Mucosa of stomach (tissue), 1 donor: ENCODE data around the gene FRMPD1.

Experiments
- H3K27me3 ChIP-seq: one replicate; pipeline ENCODE4 v1.7.0; 2013; ENCODE audit warnings: mild to moderate bottlenecking, low read length; ENCODE audit not compliant: control insufficient read depth, insufficient read depth
- H3K36me3 ChIP-seq: one replicate; pipeline ENCODE4 v1.7.0; 2013; ENCODE audit warnings: low read length; ENCODE audit not compliant: control insufficient read depth, insufficient read depth
- H3K4me1 ChIP-seq: one replicate; pipeline ENCODE4 v1.7.0; 2013; ENCODE audit warnings: mild to moderate bottlenecking, low read length; ENCODE audit not compliant: control insufficient read depth, insufficient read depth
- H3K4me3 ChIP-seq: one replicate; pipeline ENCODE4 v1.7.0; 2013; ENCODE audit warnings: low read length
- H3K9ac ChIP-seq: one replicate; pipeline ENCODE4 v1.7.0; 2013; ENCODE audit warnings: mild to moderate bottlenecking, low read length, moderate library complexity
- H3K9me3 ChIP-seq: one replicate; pipeline ENCODE4 v1.7.0; 2013; ENCODE audit warnings: mild to moderate bottlenecking, low read length, moderate library complexity; ENCODE audit not compliant: control insufficient read depth
- donor health status: Pancreatic carcinoma.

FRMPD1 gene

DNA sequence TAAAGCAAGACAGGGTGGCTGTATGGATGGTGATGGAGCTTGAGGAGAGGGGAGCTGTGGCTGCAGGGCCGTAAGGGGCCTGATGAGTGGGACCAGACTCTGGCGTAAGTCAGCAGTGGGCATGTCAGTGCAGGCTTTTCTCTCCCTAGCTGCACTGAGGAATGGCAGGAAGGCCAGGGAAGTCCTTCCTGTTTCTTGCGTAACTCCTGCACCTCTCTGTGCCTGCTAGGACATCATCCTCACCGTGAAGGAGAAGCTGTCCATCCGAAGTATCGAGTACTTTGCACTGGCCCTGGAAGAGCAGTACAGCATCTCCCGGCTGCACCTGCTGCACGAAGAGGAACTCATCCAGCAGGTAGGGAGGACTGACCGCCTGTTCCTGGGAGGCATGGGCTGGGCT is 78.7 kb downstream of the FRMPD1 start:
- H3K4me3 ChIP-seq, result no peak overlapping the region

GRCh38 chr9:37730256-37730655 is 79.5 kb downstream of the FRMPD1 start:
- no peak overlapping the region for H3K9ac ChIP-seq
- no peak overlapping the region for H3K4me3 ChIP-seq
- no peaks in the 10 kb centered on the region for H3K9me3 ChIP-seq
- no peaks in the 10 kb centered on the region for H3K36me3 ChIP-seq
- no peaks in the 10 kb centered on the region for H3K4me1 ChIP-seq
- no peaks in the 10 kb centered on the region for H3K27me3 ChIP-seq

More for the DNA sequence above, 78.7 kb downstream of the FRMPD1 start:
- H3K27me3 ChIP-seq, result no peaks in the 10 kb centered on the region
- no peaks in the 10 kb centered on the region for H3K4me1 ChIP-seq
- no peaks in the 10 kb centered on the region for H3K9me3 ChIP-seq
- H3K36me3 ChIP-seq, result no peaks in the 10 kb centered on the region
- H3K9ac ChIP-seq, result no peak overlapping the region

GRCh38 chr9:37730839-37731238 is 80.1 kb downstream of the FRMPD1 start:
- H3K9me3 ChIP-seq, result no peaks in the 10 kb centered on the region
- H3K9ac ChIP-seq, result no peak overlapping the region
- no peaks in the 10 kb centered on the region for H3K4me1 ChIP-seq
- no peak overlapping the region for H3K4me3 ChIP-seq
- no peaks in the 10 kb centered on the region for H3K36me3 ChIP-seq
- H3K27me3 ChIP-seq, result no peaks in the 10 kb centered on the region

GRCh38 chr9:37732086-37732741 is 81.5 kb downstream of the FRMPD1 start:
- H3K9ac ChIP-seq, result no peak overlapping the region
- no peak overlapping the region for H3K4me3 ChIP-seq
- H3K9me3 ChIP-seq, result no peaks in the 10 kb centered on the region
- no peaks in the 10 kb centered on the region for H3K36me3 ChIP-seq
- no peaks in the 10 kb centered on the region for H3K4me1 ChIP-seq
- no peaks in the 10 kb centered on the region for H3K27me3 ChIP-seq

GRCh38 chr9:37732952-37733351 is 82.2 kb downstream of the FRMPD1 start:
- no peaks in the 10 kb centered on the region for H3K9me3 ChIP-seq

DNA sequence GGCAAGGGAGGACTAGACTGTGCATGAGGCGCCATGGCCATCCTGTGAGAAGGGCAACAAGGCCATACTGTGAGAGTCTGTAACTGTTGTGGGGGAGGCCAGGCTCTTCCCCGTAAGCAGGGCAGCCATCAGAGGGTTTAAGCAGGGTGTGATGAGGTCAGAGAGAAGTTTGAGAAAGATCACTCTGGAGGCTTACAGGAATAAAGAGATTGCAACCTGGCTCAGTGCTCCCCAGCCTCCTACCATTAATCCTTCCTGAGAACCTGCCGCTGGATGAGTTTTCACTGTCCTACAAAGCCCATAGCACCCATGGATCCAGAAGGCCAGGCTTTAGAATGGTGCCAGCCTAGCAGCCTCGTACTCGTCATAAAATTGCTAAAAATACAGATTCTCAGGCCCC is 88.5 kb downstream of the FRMPD1 start:
- Histone ChIP-seq H3K36me3 (no peaks in the 10 kb centered on the region), H3K9ac (no peak overlapping the region), H3K4me1 (no peaks in the 10 kb centered on the region), H3K4me3 (no peak overlapping the region), H3K27me3 (no peaks in the 10 kb centered on the region), H3K9me3 (no peaks in the 10 kb centered on the region)

More at GRCh38 chr9:37732952-37733351, 82.2 kb downstream of the FRMPD1 start:
- Histone ChIP-seq H3K36me3 (no peaks in the 10 kb centered on the region), H3K4me3 (no peak overlapping the region), H3K4me1 (no peaks in the 10 kb centered on the region), H3K27me3 (no peaks in the 10 kb centered on the region), H3K9ac (no peak overlapping the region)

GRCh38 chr9:37740128-37740527 is 89.4 kb downstream of the FRMPD1 start:
- H3K36me3 ChIP-seq, result no peaks in the 10 kb centered on the region
- no peak overlapping the region for H3K9ac ChIP-seq
- no peaks in the 10 kb centered on the region for H3K27me3 ChIP-seq
- H3K9me3 ChIP-seq, result no peaks in the 10 kb centered on the region
- no peak overlapping the region for H3K4me3 ChIP-seq
- H3K4me1 ChIP-seq, result no peaks in the 10 kb centered on the region

GRCh38 chr9:37740631-37741328 is 90.0 kb downstream of the FRMPD1 start:
- Histone ChIP-seq H3K9ac (no peak overlapping the region), H3K27me3 (no peaks in the 10 kb centered on the region), H3K4me1 (no peaks in the 10 kb centered on the region), H3K9me3 (no peaks in the 10 kb centered on the region), H3K4me3 (no peak overlapping the region), H3K36me3 (no peaks in the 10 kb centered on the region)

- H3K9me3 ChIP-seq, result no peaks in the 10 kb centered on the region
- H3K27me3 ChIP-seq, result no peaks in the 10 kb centered on the region
- no peak overlapping the region for H3K4me3 ChIP-seq
- H3K4me1 ChIP-seq, result no peaks in the 10 kb centered on the region
- no peaks in the 10 kb centered on the region for H3K36me3 ChIP-seq
- H3K9ac ChIP-seq, result no peak overlapping the region
Observed at GRCh38 chr9:37745970-37746369, 95.2 kb downstream of the FRMPD1 start.

- Histone ChIP-seq H3K4me1 (no peaks in the 10 kb centered on the region), H3K4me3 (no peak overlapping the region), H3K9me3 (no peaks in the 10 kb centered on the region), H3K36me3 (no peaks in the 10 kb centered on the region), H3K9ac (no peak overlapping the region), H3K27me3 (no peaks in the 10 kb centered on the region)
Observed at GRCh38 chr9:37746448-37747270, 95.9 kb downstream of the FRMPD1 start.

- no peaks in the 10 kb centered on the region for H3K9me3 ChIP-seq
- no peak overlapping the region for H3K9ac ChIP-seq
- H3K27me3 ChIP-seq, result no peaks in the 10 kb centered on the region
- H3K4me1 ChIP-seq, result no peaks in the 10 kb centered on the region
- H3K4me3 ChIP-seq, result no peak overlapping the region
- no peaks in the 10 kb centered on the region for H3K36me3 ChIP-seq
Observed at GRCh38 chr9:37747271-37747753, 96.6 kb downstream of the FRMPD1 start.

- H3K36me3 ChIP-seq, result no peaks in the 10 kb centered on the region
Observed at GRCh38 chr9:37749129-37749528, 98.4 kb downstream of the FRMPD1 start.

More at GRCh38 chr9:37749129-37749528, 98.4 kb downstream of the FRMPD1 start:
- Histone ChIP-seq H3K4me3 (no peak overlapping the region), H3K9me3 (no peaks in the 10 kb centered on the region), H3K27me3 (no peaks in the 10 kb centered on the region), H3K4me1 (no peaks in the 10 kb centered on the region), H3K9ac (no peak overlapping the region)
